HG03066 (cell line): ENCODE results near the gene PTTG1IP2.

Source experiments
- ATAC-seq: cut with Tn5 transposase; IDR thresholded peaks from one replicate; pipeline ENCODE4 v1.9.1; 2021; ENCODE audit warnings: low read depth; ENCODE audit not compliant: unreplicated experiment

The PTTG1IP2 gene

GRCh38 chr7:90551036-90551435, 81.6 kb downstream of the PTTG1IP2 start:
- ATAC-seq, result no peak

GRCh38 chr7:90552521-90552920, 83.1 kb downstream of the PTTG1IP2 start:
- no peak for ATAC-seq

- no peak for ATAC-seq
These were observed 91.3 kb downstream of the PTTG1IP2 start for GRCh38 chr7:90560730-90561129.
